BLaER1 treated with 17β-estradiol and CSF1 and Interleukin-3, amounts not matched to agents 10 nM and 100 nM (cell line): Measurements from ENCODE around the gene KANSL3.

ENCODE experiments used
- H3K27ac ChIP-seq, 11 experiments: shearing (Covaris generic); formaldehyde crosslinking; 2 replicates each; pipeline ENCODE4 v1.8.1; 2022
- H3K27me3 ChIP-seq, 11 experiments: shearing (Covaris generic); formaldehyde crosslinking; 2 replicates each; pipeline ENCODE4 v1.8.1; 2022
- H3K36me3 ChIP-seq, 11 experiments: shearing (Covaris generic); formaldehyde crosslinking; 2 replicates each; pipeline ENCODE4 v1.8.1; 2022
- H3K4me1 ChIP-seq, 10 experiments: shearing (Covaris generic); formaldehyde crosslinking; 2 replicates each; pipeline ENCODE4 v1.8.1; 2022
- H3K4me2 ChIP-seq, 11 experiments: shearing (Covaris generic); formaldehyde crosslinking; 2 replicates each; pipeline ENCODE4 v1.8.1; 2022
- H3K4me3 ChIP-seq, 10 experiments: shearing (Covaris generic); formaldehyde crosslinking; 2 replicates each; pipeline ENCODE4 v1.8.1; 2022
- H3K9ac ChIP-seq, 11 experiments: shearing (Covaris generic); formaldehyde crosslinking; 2 replicates each; pipeline ENCODE4 v1.8.1; 2022
- H3K9me3 ChIP-seq, 11 experiments: shearing (Covaris generic); formaldehyde crosslinking; replicated peaks in 1 of 11; 2 replicates each; pipeline ENCODE4 v1.8.1; 2022
- H4K20me1 ChIP-seq, 11 experiments: shearing (Covaris generic); formaldehyde crosslinking; 2 replicates each; pipeline ENCODE4 v1.8.1; 2022
- Cebpa-rat ChIP-seq, 11 experiments: shearing (Covaris generic); IDR thresholded peaks; 2 replicates each; pipeline ENCODE4 v1.8.1; 2022

KANSL3 gene

GRCh38 chr2:96642564-96643360 is 4.7 kb upstream of the KANSL3 start, which contains the start of gene FER1L5:
FER1L5 (plus strand) TSS chr2:96642764; CDS start chr2:96642837, 73 bp downstream.
- H3K36me3 ChIP-seq: no peaks in the 10 kb centered on the region
- H3K27ac ChIP-seq: no peak within 1 kb of the TSS
- H3K9me3 ChIP-seq: no peaks in the 10 kb centered on the region
- no peaks in the 10 kb centered on the region for H4K20me1 ChIP-seq
- no peaks in the 10 kb centered on the region for H3K27me3 ChIP-seq
- peaks cover 0 to 9% (median 5%) of the 10 kb centered on the region in 10 experiments; a peak in 11 of 20 replicates for H3K4me1 ChIP-seq
- H3K4me2 ChIP-seq: no peak within 1 kb of the TSS
- H3K9ac ChIP-seq: no peak within 1 kb of the TSS
- TF ChIP-seq Cebpa-rat (IDR thresholded peaks at IDR 0.05): no peak
- H3K4me3 ChIP-seq: no peak within 1 kb of the TSS

GRCh38 chr2:96637385-96638143 is 548 bp downstream of the KANSL3 start:
- Histone ChIP-seq H3K27ac (peak overlapping the region; percentile 78 to 93 (median 89); a peak in 21 of 22 replicates), H4K20me1 (peaks cover 4 to 50% (median 26%) of the 10 kb centered on the region in 11 experiments; a peak in 15 of 22 replicates), H3K4me1 (peaks cover 26 to 37% (median 32%) of the 10 kb centered on the region in 10 experiments), H3K9ac (peak overlapping the region; percentile 82 to 92 (median 89)), H3K4me3 (peak overlapping the region; percentile 62 to 84 (median 71)), H3K4me2 (peak overlapping the region; percentile 82 to 98 (median 92)), H3K9me3 (no peaks in the 10 kb centered on the region), H3K27me3 (no peaks in the 10 kb centered on the region), H3K36me3 (peaks cover 25 to 43% (median 31%) of the 10 kb centered on the region in 11 experiments)
- TF ChIP-seq Cebpa-rat (IDR thresholded peaks at IDR 0.05): peak in 1 of 11 experiments; percentile 22; a peak in 1 of 22 replicates

- Histone ChIP-seq H3K27me3 (no peaks in the 10 kb centered on the region), H3K36me3 (peaks cover 33 to 52% (median 40%) of the 10 kb centered on the region in 11 experiments), H3K4me2 (peak overlapping the region; percentile 82 to 98 (median 92)), H3K27ac (peak overlapping the region in 9 of 11 experiments; percentile 83 to 93 (median 89); a peak in 18 of 22 replicates), H3K4me3 (peak overlapping the region; percentile 62 to 84 (median 71)), H4K20me1 (peaks cover 7 to 59% (median 35%) of the 10 kb centered on the region in 11 experiments; a peak in 16 of 22 replicates), H3K4me1 (peaks cover 26 to 35% (median 32%) of the 10 kb centered on the region in 10 experiments), H3K9me3 (no peaks in the 10 kb centered on the region), H3K9ac (peak overlapping the region; percentile 82 to 92 (median 89))
- no peak for TF ChIP-seq Cebpa-rat (IDR thresholded peaks at IDR 0.05)
These were observed 1.5 kb downstream of the KANSL3 start for GRCh38 chr2:96636551-96637171.

- H3K9me3 ChIP-seq: no peaks in the 10 kb centered on the region
- H3K36me3 ChIP-seq: peaks cover 61 to 82% (median 71%) of the 10 kb centered on the region in 11 experiments
- TF ChIP-seq Cebpa-rat (IDR thresholded peaks at IDR 0.05): no peak
- H3K4me1 ChIP-seq: peaks cover 25 to 34% (median 30%) of the 10 kb centered on the region in 10 experiments
- no peak overlapping the region for H3K27ac ChIP-seq
- peaks cover 10 to 89% (median 37%) of the 10 kb centered on the region in 11 experiments; a peak in 16 of 22 replicates for H4K20me1 ChIP-seq
- H3K4me3 ChIP-seq: no peak overlapping the region
- no peaks in the 10 kb centered on the region for H3K27me3 ChIP-seq
- no peak overlapping the region for H3K9ac ChIP-seq
- no peak overlapping the region for H3K4me2 ChIP-seq
These were observed 4.5 kb downstream of the KANSL3 start for GRCh38 chr2:96633641-96634040.

GRCh38 chr2:96631804-96632435 is 6.2 kb downstream of the KANSL3 start:
- no peaks in the 10 kb centered on the region for H3K27me3 ChIP-seq
- no peak overlapping the region for H3K9ac ChIP-seq
- peaks cover 78 to 99% (median 88%) of the 10 kb centered on the region in 11 experiments for H3K36me3 ChIP-seq
- H3K4me2 ChIP-seq: no peak overlapping the region
- H3K9me3 ChIP-seq: no peaks in the 10 kb centered on the region
- no peak overlapping the region for H3K4me3 ChIP-seq
- H3K27ac ChIP-seq: no peak overlapping the region
- peaks cover 10 to 96% (median 37%) of the 10 kb centered on the region in 11 experiments; a peak in 16 of 22 replicates for H4K20me1 ChIP-seq
- no peak for TF ChIP-seq Cebpa-rat (IDR thresholded peaks at IDR 0.05)
- H3K4me1 ChIP-seq: peaks cover 18 to 26% (median 24%) of the 10 kb centered on the region in 10 experiments

- Histone ChIP-seq H3K27me3 (no peaks in the 10 kb centered on the region), H3K36me3 (peaks cover 62 to 100% (median 92%) of the 10 kb centered on the region in 11 experiments), H3K9ac (no peak overlapping the region), H3K4me1 (peaks cover 0 to 17% (median 0%) of the 10 kb centered on the region in 10 experiments; a peak in 4 of 20 replicates), H4K20me1 (peaks cover 0 to 58% (median 12%) of the 10 kb centered on the region in 11 experiments; a peak in 13 of 22 replicates), H3K4me2 (no peak overlapping the region), H3K9me3 (no peaks in the 10 kb centered on the region), H3K27ac (no peak overlapping the region), H3K4me3 (no peak overlapping the region)
- no peak for TF ChIP-seq Cebpa-rat (IDR thresholded peaks at IDR 0.05)
These were observed 11.6 kb downstream of the KANSL3 start for GRCh38 chr2:96626553-96626942.

GRCh38 chr2:96625571-96626552 is 12.2 kb downstream of the KANSL3 start:
- peaks cover 58 to 100% (median 86%) of the 10 kb centered on the region in 11 experiments for H3K36me3 ChIP-seq
- no peak overlapping the region for H3K9ac ChIP-seq
- no peak overlapping the region for H3K27ac ChIP-seq
- no peak overlapping the region for H3K4me3 ChIP-seq
- peaks cover 0 to 52% (median 7%) of the 10 kb centered on the region in 11 experiments; a peak in 12 of 22 replicates for H4K20me1 ChIP-seq
- no peaks in the 10 kb centered on the region for H3K27me3 ChIP-seq
- no peaks in the 10 kb centered on the region for H3K9me3 ChIP-seq
- H3K4me1 ChIP-seq: peaks cover 0 to 17% (median 0%) of the 10 kb centered on the region in 10 experiments; a peak in 4 of 20 replicates
- no peak for TF ChIP-seq Cebpa-rat (IDR thresholded peaks at IDR 0.05)
- H3K4me2 ChIP-seq: no peak overlapping the region
